ENCODE measurements around the gene SPATA32. TPM values are rescaled to one million over a fixed set of nuclear protein-coding genes. Genes with fewer than 3 reads are reported as not detected.

Gene SPATA32
- total RNA-seq, 2 donors from 2014 or later: 1.0 TPM; not detected in 1

GRCh38 chr17:45263477-45263860 is 1.6 kb upstream of the SPATA32 start:
- H3K4me1 ChIP-seq: peaks cover 15% of the 10 kb centered on the region
- peaks cover 0 to 21% of the 10 kb centered on the region in 2 donors for H3K36me3 ChIP-seq (replicated peaks in 1 of 2; ENCODE audit: insufficient read depth in 1 of 2, low read depth in 2 of 2)
- H3K27me3 ChIP-seq: no peaks in the 10 kb centered on the region
- H3K27ac ChIP-seq: no peak overlapping the region
- WGBS, 2 donors: 88 to 89% methylated on average over 7 of the region's 7 CpGs
- TF ChIP-seq POLR2A (IDR thresholded peaks at IDR 0.05) (no peak), CTCF (IDR thresholded peaks at IDR 0.05) (no peak)
- DNase-seq: no peak
- intact Hi-C loops (cut with DNase I): no loop called here
- ATAC-seq: no peak
- H3K9me3 ChIP-seq: no peaks in the 10 kb centered on the region
- H3K4me3 ChIP-seq: no peak overlapping the region

GRCh38 chr17:45262516-45263476 is 902 bp upstream of the SPATA32 start:
- H3K27ac ChIP-seq: peak overlapping the region in 2 of 4 donors; percentile 19 to 44
- 56 to 62% methylated on average over 12 to 18 of the region's 18 CpGs for WGBS, 2 donors
- TF ChIP-seq POLR2A (IDR thresholded peaks at IDR 0.05): no peak
- no peak for TF ChIP-seq CTCF (IDR thresholded peaks at IDR 0.05)
- ATAC-seq (peak; percentile 17), DNase-seq (no peak)
- H3K4me3 ChIP-seq: no peak overlapping the region
- peaks cover 15% of the 10 kb centered on the region for H3K4me1 ChIP-seq
- no peaks in the 10 kb centered on the region for H3K27me3 ChIP-seq
- no peaks in the 10 kb centered on the region for H3K9me3 ChIP-seq
- intact Hi-C loops (cut with DNase I): no loop called here
- H3K36me3 ChIP-seq (replicated peaks in 1 of 2; ENCODE audit: insufficient read depth in 1 of 2, low read depth in 2 of 2): peaks cover 0 to 19% of the 10 kb centered on the region in 2 donors

GRCh38 chr17:45260204-45260783 is 1.6 kb downstream of the SPATA32 start:
- Histone ChIP-seq H3K4me1 (peaks cover 15% of the 10 kb centered on the region), H3K27ac (no peak overlapping the region), H3K9me3 (no peaks in the 10 kb centered on the region), H3K4me3 (no peak overlapping the region), H3K36me3 (replicated peaks in 1 of 2; ENCODE audit: insufficient read depth in 1 of 2, low read depth in 2 of 2) (peaks cover 0 to 9% of the 10 kb centered on the region in 2 donors), H3K27me3 (no peaks in the 10 kb centered on the region)
- intact Hi-C loops (cut with DNase I): no loop called here
- DNase-seq: no peak
- WGBS, 2 donors: 78 to 91% methylated on average over 7 of the region's 7 CpGs
- no peak for TF ChIP-seq POLR2A (IDR thresholded peaks at IDR 0.05)
- TF ChIP-seq CTCF (IDR thresholded peaks at IDR 0.05): no peak
- no peak for ATAC-seq

GRCh38 chr17:45258981-45259380 is 2.9 kb downstream of the SPATA32 start:
- H3K27me3 ChIP-seq: no peaks in the 10 kb centered on the region
- H3K4me3 ChIP-seq: no peak overlapping the region
- 44 to 68% methylated on average over 5 of the region's 5 CpGs for WGBS, 2 donors
- H3K36me3 ChIP-seq (replicated peaks in 1 of 2; ENCODE audit: insufficient read depth in 1 of 2, low read depth in 2 of 2): peaks cover 0 to 1% of the 10 kb centered on the region in 2 donors
- DNase-seq (no peak), ATAC-seq (no peak)
- TF ChIP-seq POLR2A (IDR thresholded peaks at IDR 0.05): no peak
- TF ChIP-seq CTCF (IDR thresholded peaks at IDR 0.05): no peak
- H3K4me1 ChIP-seq: peaks cover 15% of the 10 kb centered on the region
- H3K27ac ChIP-seq: no peak overlapping the region
- intact Hi-C loops (cut with DNase I): no loop called here
- H3K9me3 ChIP-seq: no peaks in the 10 kb centered on the region

All from body of pancreas (tissue), 4 donors.